ENCODE results near the gene USP48. TPM values are rescaled to one million over a fixed set of nuclear protein-coding genes. Genes with fewer than 3 reads are reported as not detected.

The USP48 gene
- total and polyA plus RNA-seq, 12 donors, result 35.9 to 156 (median 86.4) TPM

DNA sequence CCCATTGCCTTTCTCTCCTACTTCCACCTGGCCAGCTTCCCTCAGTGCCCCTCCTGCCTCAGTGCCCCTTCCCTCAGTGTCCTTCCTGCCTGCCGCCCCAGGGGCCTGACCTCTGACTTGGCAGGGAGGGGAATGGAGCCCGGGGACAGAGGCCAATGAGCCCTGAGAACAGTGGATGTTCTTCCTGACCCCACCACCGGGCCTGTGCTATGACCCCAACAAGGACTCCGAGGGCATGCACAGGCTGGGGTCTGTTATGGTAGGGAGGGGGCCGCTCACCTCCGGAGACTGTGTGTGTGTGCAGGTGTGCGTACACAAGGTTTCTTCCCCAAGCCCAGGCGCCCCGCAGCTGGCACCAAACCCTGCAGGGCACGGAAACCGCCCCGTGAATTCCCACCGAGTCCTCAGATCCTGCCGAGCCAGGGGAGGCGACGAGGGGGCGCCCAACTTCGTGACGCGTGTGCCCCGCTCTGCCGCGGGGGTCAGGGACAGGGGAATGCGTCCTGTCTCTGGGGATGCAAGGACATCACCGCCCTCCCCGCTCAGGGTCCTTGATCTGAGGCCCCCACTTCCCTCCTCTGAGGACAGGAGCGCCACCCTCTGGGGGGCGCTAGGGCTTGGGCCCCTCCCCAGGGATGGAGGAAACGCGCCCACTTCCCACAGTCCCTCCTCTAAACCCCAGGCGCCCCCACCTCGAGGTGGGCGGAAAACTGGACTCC, 114.6 kb downstream of the USP48 start:
- Histone ChIP-seq H3K4me3 (peak overlapping the region in 2 of 4 donors; percentile 32 to 82), H3K27ac (peak overlapping the region; percentile 58 to 90 (median 73)), H3K9me3 (replicated peaks in 1 of 3) (no peaks in the 10 kb centered on the region), H3K36me3 (replicated peaks in 1 of 2) (no peaks in the 10 kb centered on the region), H3K4me1 (replicated peaks in 1 of 2) (peaks cover 44 to 73% of the 10 kb centered on the region in 2 donors), H3K27me3 (no peaks in the 10 kb centered on the region)
- 1 to 40% (median 5%) methylated on average over 1 to 33 of the region's 33 CpGs for WGBS, 4 donors
- DNase-seq, result peak in 6 of 7 donors; percentile 61 to 74 (median 65)
- TF ChIP-seq CTCF (IDR thresholded peaks at IDR 0.05) (peak in 1 of 6 experiments; percentile 4), POLR2A (IDR thresholded peaks at IDR 0.05) (no peak)
- intact Hi-C loops (cut with DNase I), result no loop called here

DNA sequence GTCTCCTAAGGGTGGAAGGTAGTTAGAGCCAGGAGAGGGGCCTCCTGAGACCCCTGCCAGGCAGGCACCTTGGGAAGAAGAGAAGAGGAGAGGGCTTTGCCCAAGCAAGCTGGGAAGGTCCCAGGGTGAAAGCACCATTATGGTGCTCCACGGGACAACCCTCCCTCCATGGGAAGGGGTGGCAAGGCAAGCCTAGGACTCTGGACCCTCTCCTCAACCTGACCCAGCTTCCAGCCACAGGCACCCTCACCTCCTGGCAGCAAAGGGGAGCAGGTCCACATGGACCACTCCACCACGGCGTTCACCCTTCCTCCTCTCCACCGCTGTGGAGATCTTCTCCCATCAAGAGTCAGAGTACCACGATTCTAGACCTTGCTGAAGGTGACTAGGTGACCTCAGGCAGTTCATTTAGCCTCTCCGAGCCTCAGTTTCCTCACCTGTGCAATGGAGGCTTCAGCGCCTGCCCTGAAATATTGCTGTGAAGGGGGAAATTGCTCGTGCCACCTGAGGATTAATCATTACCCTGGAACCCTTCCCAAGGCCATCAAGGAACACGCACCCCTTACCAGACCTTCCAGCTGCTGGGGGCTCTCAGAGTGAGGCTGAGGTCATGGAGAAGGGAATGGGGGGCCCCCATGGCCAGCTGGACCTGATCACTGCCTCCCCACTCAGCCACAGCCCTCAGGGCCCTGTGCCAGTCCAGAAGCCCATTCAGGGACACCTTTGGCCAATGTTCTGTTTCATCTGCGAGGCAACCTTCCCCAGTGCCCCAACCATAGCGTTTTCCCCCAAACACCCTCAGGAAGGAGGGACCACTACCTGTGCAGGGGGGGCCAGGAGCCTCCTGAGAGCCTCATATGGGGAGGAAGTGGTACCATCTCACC, 115.4 kb downstream of the USP48 start:
- H3K27ac ChIP-seq, result peak overlapping the region; percentile 58 to 90 (median 73)
- intact Hi-C loops (cut with DNase I), result no loop called here
- 59 to 82% (median 70%) methylated on average over 10 to 11 of the region's 11 CpGs for WGBS, 4 donors
- peaks cover 41 to 72% of the 10 kb centered on the region in 2 donors for H3K4me1 ChIP-seq (replicated peaks in 1 of 2)
- peak in 3 of 7 donors; percentile 28 to 55 (median 50) for DNase-seq
- peak overlapping the region in 1 of 4 donors; percentile 82 for H3K4me3 ChIP-seq
- TF ChIP-seq POLR2A (IDR thresholded peaks at IDR 0.05) (no peak), CTCF (IDR thresholded peaks at IDR 0.05) (no peak)
- H3K36me3 ChIP-seq (replicated peaks in 1 of 2), result no peaks in the 10 kb centered on the region
- H3K27me3 ChIP-seq, result no peaks in the 10 kb centered on the region
- H3K9me3 ChIP-seq (replicated peaks in 1 of 3), result no peaks in the 10 kb centered on the region

GRCh38 chr1:21666576-21667320, 116.2 kb downstream of the USP48 start:
- peak in 3 of 7 donors; percentile 31 to 61 (median 44) for DNase-seq
- no peaks in the 10 kb centered on the region for H3K27me3 ChIP-seq
- intact Hi-C loops (cut with DNase I), result no loop called here
- peak overlapping the region in 3 of 5 donors; percentile 73 to 90 (median 87) for H3K27ac ChIP-seq
- WGBS, 4 donors, result 52 to 58% (median 54%) methylated on average over 13 to 22 of the region's 22 CpGs
- TF ChIP-seq CTCF (IDR thresholded peaks at IDR 0.05), result no peak
- H3K9me3 ChIP-seq (replicated peaks in 1 of 3), result no peaks in the 10 kb centered on the region
- peaks cover 33 to 66% of the 10 kb centered on the region in 2 donors for H3K4me1 ChIP-seq (replicated peaks in 1 of 2)
- H3K4me3 ChIP-seq, result no peak overlapping the region
- H3K36me3 ChIP-seq (replicated peaks in 1 of 2), result no peaks in the 10 kb centered on the region

Data from adrenal gland (tissue), 12 donors.